Mononuclear cell (primary cell): ENCODE results near the gene ST7. TPM values are rescaled to one million over a fixed set of nuclear protein-coding genes. Genes with fewer than 3 reads are reported as not detected.

Experiments used
- H3K27me3 ChIP-seq: 2 replicates; pipeline ENCODE4 v1.6.0; 2011; ENCODE audit warnings: low read length, control low read depth; ENCODE audit not compliant: insufficient read depth
- H3K4me1 ChIP-seq: 2 replicates; pipeline ENCODE4 v1.5.1; 2011; ENCODE audit warnings: mild to moderate bottlenecking, low read length, control low read depth; ENCODE audit not compliant: insufficient read depth
- H3K4me3 ChIP-seq: 2 replicates; pipeline ENCODE4 v1.5.1; 2011; ENCODE audit warnings: mild to moderate bottlenecking, low read length, moderate library complexity
- H3K9me3 ChIP-seq: 2 replicates; pipeline ENCODE4 v1.5.1; 2011; ENCODE audit warnings: low read depth, mild to moderate bottlenecking, control low read depth, low read length
- total RNA-seq: library from RNA; depleted of rRNA; stranded (reverse); fragments of >200 nt; gene quantifications from one replicate; pipeline ENCODE4 v1.2.3, GENCODE V29; 2012

Gene ST7
- total RNA-seq, 1 donor: 9.3 TPM

GRCh38 chr7:117172283-117172682 is 219.0 kb downstream of the ST7 start:
- no peaks in the 10 kb centered on the region for H3K4me1 ChIP-seq
- H3K9me3 ChIP-seq: no peaks in the 10 kb centered on the region
- H3K4me3 ChIP-seq: no peak overlapping the region
- H3K27me3 ChIP-seq: no peaks in the 10 kb centered on the region

GRCh38 chr7:117173035-117173770 is 219.9 kb downstream of the ST7 start:
- Histone ChIP-seq H3K9me3 (no peaks in the 10 kb centered on the region), H3K27me3 (no peaks in the 10 kb centered on the region), H3K4me1 (no peaks in the 10 kb centered on the region), H3K4me3 (no peak overlapping the region)

- H3K9me3 ChIP-seq: no peaks in the 10 kb centered on the region
- H3K4me1 ChIP-seq: no peaks in the 10 kb centered on the region
- H3K27me3 ChIP-seq: no peaks in the 10 kb centered on the region
- no peak overlapping the region for H3K4me3 ChIP-seq
Observed at GRCh38 chr7:117176206-117176605, 222.9 kb downstream of the ST7 start.

GRCh38 chr7:117178600-117178999 is 225.3 kb downstream of the ST7 start:
- no peaks in the 10 kb centered on the region for H3K27me3 ChIP-seq

GRCh38 chr7:117179701-117180100 is 226.4 kb downstream of the ST7 start:
- H3K4me1 ChIP-seq: no peaks in the 10 kb centered on the region

More at GRCh38 chr7:117178600-117178999, 225.3 kb downstream of the ST7 start:
- Histone ChIP-seq H3K9me3 (no peaks in the 10 kb centered on the region), H3K4me1 (no peaks in the 10 kb centered on the region), H3K4me3 (no peak overlapping the region)

GRCh38 chr7:117183729-117184128 is 230.4 kb downstream of the ST7 start:
- Histone ChIP-seq H3K4me3 (no peak overlapping the region), H3K4me1 (no peaks in the 10 kb centered on the region), H3K9me3 (no peaks in the 10 kb centered on the region), H3K27me3 (no peaks in the 10 kb centered on the region)

More at GRCh38 chr7:117179701-117180100, 226.4 kb downstream of the ST7 start:
- no peaks in the 10 kb centered on the region for H3K27me3 ChIP-seq
- no peak overlapping the region for H3K4me3 ChIP-seq
- H3K9me3 ChIP-seq: no peaks in the 10 kb centered on the region

- H3K27me3 ChIP-seq: no peaks in the 10 kb centered on the region
- H3K4me1 ChIP-seq: no peaks in the 10 kb centered on the region
- H3K9me3 ChIP-seq: no peaks in the 10 kb centered on the region
- no peak overlapping the region for H3K4me3 ChIP-seq
Observed at GRCh38 chr7:117184367-117184766, 231.1 kb downstream of the ST7 start.

- no peaks in the 10 kb centered on the region for H3K27me3 ChIP-seq
- H3K4me3 ChIP-seq: no peak overlapping the region
- no peaks in the 10 kb centered on the region for H3K9me3 ChIP-seq
- no peaks in the 10 kb centered on the region for H3K4me1 ChIP-seq
Observed at GRCh38 chr7:117185124-117185523, 231.8 kb downstream of the ST7 start.

- H3K9me3 ChIP-seq: no peaks in the 10 kb centered on the region
- H3K4me3 ChIP-seq: no peak overlapping the region
- no peaks in the 10 kb centered on the region for H3K4me1 ChIP-seq
- no peaks in the 10 kb centered on the region for H3K27me3 ChIP-seq
Observed at GRCh38 chr7:117186218-117187010, 233.1 kb downstream of the ST7 start.

GRCh38 chr7:117188376-117188775 is 235.1 kb downstream of the ST7 start:
- no peak overlapping the region for H3K4me3 ChIP-seq
- no peaks in the 10 kb centered on the region for H3K9me3 ChIP-seq
- H3K4me1 ChIP-seq: no peaks in the 10 kb centered on the region
- no peaks in the 10 kb centered on the region for H3K27me3 ChIP-seq

GRCh38 chr7:117188949-117189592 is 235.8 kb downstream of the ST7 start:
- H3K4me3 ChIP-seq: no peak overlapping the region
- no peaks in the 10 kb centered on the region for H3K4me1 ChIP-seq
- H3K9me3 ChIP-seq: no peaks in the 10 kb centered on the region
- H3K27me3 ChIP-seq: no peaks in the 10 kb centered on the region

- H3K4me3 ChIP-seq: no peak overlapping the region
- no peaks in the 10 kb centered on the region for H3K27me3 ChIP-seq
- H3K9me3 ChIP-seq: no peaks in the 10 kb centered on the region
- H3K4me1 ChIP-seq: no peaks in the 10 kb centered on the region
Observed at GRCh38 chr7:117190104-117190503, 236.8 kb downstream of the ST7 start.

GRCh38 chr7:117190746-117191435 is 237.6 kb downstream of the ST7 start:
- Histone ChIP-seq H3K4me1 (no peaks in the 10 kb centered on the region), H3K9me3 (no peaks in the 10 kb centered on the region), H3K27me3 (no peaks in the 10 kb centered on the region), H3K4me3 (no peak overlapping the region)

- Histone ChIP-seq H3K27me3 (no peaks in the 10 kb centered on the region), H3K4me3 (no peak overlapping the region), H3K4me1 (no peaks in the 10 kb centered on the region), H3K9me3 (no peaks in the 10 kb centered on the region)
Observed at GRCh38 chr7:117192108-117192507, 238.8 kb downstream of the ST7 start.

GRCh38 chr7:117193564-117193963 is 240.3 kb downstream of the ST7 start:
- no peaks in the 10 kb centered on the region for H3K27me3 ChIP-seq
- no peak overlapping the region for H3K4me3 ChIP-seq
- no peaks in the 10 kb centered on the region for H3K4me1 ChIP-seq
- no peaks in the 10 kb centered on the region for H3K9me3 ChIP-seq
